ENCODE measurements around the gene NUP153.

Gene NUP153

DNA sequence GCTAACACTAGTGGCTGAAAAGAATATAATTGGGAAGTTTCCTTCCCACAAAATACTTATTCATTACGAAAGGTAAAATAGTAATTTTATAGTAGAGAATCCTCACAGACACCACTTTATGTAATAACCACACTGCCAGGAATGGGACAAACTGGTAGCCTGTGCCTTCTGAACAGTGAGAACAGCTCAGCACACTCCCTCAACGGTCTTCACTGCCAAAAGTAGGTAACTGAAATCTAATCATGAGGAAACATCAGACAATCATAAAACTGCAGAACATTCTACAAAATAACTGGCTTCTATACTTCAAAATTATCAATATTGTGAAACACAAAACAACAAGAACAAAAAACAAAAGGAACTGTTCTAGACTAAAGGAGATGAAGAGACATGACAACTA lies 44.1 kb downstream of the NUP153 start:
- no peak for DNase-seq (ENCODE audit: low read depth)

- DNase-seq (ENCODE audit: low read depth) = peak; percentile 14
Observed at GRCh38 chr6:17656644-17657043, 50.1 kb downstream of the NUP153 start.

DNA sequence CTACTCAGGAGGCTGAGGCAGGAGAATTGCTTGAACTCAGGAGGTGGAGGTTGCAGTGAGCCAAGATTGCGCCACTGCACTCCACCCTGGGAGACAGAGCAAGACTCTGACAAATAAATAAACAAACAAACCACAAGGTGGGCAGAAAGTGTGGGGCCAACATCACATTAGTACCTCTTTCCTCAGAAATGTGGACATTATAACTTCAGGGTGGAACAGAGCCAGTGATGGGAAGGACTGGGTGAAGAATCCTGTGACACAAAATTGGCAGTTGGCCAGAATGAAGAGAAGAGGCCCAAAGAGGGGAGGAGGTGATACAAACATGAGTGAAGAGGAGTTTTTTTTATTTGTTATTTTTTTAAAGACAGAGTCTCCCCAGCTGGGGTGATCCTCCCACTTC lies 50.6 kb downstream of the NUP153 start:
- no peak for DNase-seq (ENCODE audit: low read depth)

DNA sequence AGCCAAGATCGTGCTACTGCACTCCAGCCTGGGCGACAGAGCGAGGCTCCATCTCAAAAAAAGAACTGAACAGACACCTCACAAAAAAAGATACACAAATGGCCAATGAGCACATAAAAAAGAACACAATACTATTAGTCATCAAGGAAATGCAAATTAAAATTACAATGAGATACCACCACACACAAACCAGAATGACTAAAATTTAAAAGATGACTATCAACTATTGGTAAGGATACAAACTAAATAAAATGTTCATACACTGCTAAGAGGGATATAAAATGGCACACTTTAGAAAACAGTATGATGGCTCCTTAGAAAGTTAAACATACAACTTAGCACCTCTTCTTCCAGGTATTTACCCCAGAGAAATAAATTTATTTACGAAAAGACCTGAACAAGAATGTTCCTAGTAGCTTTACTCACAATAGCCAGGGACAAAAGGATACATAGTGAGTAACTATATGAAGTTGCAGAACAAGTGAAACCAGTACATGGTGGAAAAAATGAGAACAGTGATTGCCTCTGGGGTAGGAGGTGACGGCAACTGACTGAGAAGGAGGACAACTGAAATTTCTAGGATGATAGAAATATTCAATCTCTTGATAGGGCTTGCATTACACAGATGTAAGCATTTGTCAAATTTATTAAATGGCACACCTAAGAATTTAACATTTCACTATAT lies 53.4 kb downstream of the NUP153 start:
- no peak for DNase-seq (ENCODE audit: low read depth)

DNA sequence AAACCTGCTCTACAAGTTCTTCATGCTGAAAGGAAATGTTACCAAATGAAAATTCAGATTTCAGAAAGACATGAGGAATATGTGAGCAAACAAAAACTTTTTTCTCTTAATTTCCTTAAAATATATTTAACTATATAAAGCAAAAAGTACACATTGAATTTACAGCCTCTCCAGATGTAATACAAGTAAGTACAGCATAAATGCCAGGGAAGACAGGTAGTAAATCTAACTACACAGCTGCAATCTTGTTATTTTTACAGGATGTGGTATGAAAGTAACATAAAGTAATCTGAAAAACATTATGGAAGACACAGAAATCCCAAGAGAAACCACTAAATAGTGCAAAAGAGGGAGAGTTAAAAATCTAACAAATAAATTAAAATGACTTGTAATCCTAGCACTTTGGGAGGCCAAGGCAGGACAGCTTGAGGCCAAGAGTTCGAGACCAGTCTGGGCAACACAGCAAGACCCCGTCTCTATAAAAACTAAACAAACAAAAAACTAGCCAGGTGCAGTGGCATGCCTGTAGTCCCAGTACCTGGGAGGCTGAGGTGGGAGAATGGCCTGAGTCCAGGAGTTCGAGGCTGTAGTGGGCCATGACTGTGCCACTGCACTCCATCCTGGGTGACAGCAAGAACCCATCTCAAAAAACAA lies 55.9 kb downstream of the NUP153 start:
- no peak for DNase-seq (ENCODE audit: low read depth)

DNA sequence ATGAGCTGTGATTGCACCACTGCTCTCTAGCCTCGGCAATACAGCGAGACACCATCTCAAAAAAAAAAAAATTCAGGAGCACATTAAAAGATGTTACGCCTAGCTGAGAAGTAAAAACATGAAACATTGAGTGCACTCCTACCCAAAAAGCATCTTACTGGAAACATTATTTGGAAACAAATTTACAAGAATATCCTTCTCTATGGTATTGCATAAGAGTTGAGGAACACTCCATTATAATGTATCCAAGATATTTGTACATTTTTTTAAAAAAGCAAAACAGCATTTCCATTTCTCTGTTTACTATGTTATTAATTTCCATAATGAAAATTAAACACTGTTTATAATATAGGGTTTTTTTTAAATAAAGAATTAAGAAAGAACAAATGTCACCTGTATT lies 58.0 kb downstream of the NUP153 start:
- no peak for DNase-seq (ENCODE audit: low read depth)

DNA sequence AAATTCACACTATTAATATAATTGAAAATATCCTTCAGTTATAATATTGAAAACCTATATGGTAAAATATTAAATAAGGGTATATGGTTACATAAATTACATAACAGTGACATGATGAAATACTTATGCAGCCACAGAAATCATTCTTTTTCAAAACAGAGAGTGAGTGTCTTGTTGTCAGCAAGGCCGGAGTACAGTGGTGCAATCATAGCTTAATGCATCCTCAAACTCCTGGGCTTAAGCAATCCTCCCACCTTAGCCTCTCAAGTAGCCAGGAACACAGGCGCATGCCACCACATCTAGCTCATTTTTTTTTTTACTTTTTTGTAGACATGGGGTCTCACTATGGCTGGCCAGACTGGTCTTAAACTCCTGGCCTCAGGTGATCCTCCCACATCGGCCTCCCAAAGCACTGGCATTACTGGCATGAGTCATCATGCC lies 66.2 kb downstream of the NUP153 start:
- peak; percentile 73 for DNase-seq (ENCODE audit: low read depth)

DNA sequence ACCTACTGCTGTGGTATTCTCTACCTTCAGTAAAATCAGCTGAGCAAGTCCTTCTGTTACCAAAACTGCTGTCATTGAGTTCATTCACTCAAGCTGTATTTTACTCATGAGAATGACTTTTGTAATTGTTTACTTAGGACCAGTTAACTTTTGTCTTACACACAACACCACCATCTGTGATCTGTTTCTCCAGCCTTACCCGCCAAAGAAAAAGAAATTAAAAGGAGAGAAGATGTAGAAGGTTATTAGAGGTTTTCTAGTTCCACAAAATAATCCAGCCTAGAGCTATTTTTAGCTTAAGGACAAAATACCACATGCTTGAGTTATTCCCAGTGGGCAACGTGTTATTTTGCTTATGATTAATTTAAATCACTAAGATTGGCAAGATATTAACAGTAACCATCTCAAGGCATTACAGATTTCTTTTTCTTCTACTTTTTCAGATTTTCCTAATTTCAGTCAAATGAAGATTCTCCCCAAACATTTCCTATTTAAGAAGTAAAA lies 68.5 kb downstream of the NUP153 start:
- peak; percentile 52 for DNase-seq (ENCODE audit: low read depth)

- no peak for DNase-seq (ENCODE audit: low read depth)
Observed at GRCh38 chr6:17635568-17635967, 71.2 kb downstream of the NUP153 start.

GRCh38 chr6:17633465-17634188 lies 73.1 kb downstream of the NUP153 start:
- DNase-seq (ENCODE audit: low read depth) = no peak

DNA sequence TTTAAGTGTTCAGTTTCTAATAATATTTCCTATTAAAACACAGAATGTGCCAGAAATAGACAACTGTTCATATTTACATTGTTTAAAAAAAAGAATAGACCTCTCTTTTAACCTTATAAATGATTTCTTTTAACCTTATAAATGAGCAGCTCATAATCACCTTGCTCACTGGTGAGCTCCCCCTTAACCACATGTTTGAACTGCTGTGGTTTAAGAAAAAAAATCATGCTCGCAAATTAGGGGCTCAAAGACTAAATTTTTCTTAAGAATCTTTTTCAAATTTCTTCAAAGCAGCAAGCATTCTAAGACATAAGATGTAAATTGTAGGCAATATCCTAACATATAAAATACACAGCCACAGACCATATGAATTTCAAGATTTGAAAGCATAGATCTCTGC lies 73.8 kb downstream of the NUP153 start:
- DNase-seq (ENCODE audit: low read depth) = no peak

DNA sequence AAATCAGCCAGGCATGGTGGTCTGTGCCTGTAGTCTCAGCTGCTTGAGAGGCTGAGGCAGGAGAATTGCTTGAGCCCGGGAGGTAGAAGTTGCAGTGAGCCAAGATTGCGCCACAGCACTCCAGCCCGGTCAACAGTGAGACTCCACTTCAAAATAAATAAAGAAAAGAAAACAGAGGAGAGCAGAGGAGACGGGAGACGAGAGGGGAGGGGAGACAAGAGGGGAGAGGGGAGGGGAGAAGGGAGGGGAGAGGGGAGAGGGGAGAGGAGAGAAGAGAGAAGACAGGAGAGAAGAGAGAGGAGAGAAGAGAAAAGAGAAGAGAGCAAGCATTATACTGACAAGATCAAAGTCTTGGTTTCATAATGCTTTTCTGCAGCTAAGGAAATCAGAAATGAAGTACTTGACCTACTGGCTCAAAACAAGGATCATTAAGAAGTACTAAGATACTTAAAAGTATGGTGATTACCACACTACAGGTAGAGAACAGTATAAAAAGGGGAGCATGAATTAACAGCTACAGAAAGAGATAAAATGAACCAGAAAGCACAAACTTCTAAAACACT lies 76.1 kb downstream of the NUP153 start:
- peak; percentile 29 for DNase-seq (ENCODE audit: low read depth)

GRCh38 chr6:17629824-17630510 lies 76.8 kb downstream of the NUP153 start:
- no peak for DNase-seq (ENCODE audit: low read depth)

GRCh38 chr6:17628873-17629272 lies 77.9 kb downstream of the NUP153 start:
- DNase-seq (ENCODE audit: low read depth) = no peak

DNA sequence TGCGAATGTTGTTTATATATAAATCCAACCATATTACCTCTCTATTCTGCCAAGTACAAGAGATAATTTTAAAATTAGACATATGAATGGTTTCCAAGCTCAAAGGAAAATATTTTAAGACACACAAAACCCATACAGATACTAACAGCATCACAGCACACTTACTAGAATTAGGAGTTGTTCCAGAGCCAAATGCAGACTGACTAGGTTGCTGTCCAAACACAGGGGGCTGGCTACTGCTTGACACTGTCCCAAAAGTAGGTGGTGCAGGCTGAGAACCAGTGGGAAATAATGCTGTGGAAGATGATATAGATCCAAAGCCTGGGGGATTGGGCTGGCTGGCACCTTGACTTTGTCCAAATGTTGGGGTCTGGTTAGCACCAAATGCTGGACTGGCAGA lies 82.3 kb downstream of the NUP153 start:
- no peak for DNase-seq (ENCODE audit: low read depth)

DNA sequence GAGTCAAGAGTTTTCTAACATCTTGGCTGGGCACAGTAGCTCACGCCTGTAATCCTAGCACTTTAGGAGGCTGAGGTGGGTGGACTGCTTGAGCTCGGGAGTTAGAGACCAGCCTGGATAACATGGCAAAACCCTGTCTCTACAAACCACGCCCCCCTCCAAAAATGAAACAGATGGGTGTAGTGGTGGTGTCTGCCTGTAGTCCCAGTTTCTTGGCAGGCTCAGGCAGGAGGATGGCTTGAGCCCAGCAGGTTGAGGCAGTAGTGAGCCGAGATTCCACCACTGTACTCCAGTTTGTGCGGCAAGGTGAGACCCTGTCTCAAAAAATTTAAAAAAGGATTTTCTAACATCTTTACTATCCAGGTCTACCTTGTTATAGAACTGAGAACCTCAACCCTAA lies 84.6 kb downstream of the NUP153 start:
- no peak for DNase-seq (ENCODE audit: low read depth)

DNA sequence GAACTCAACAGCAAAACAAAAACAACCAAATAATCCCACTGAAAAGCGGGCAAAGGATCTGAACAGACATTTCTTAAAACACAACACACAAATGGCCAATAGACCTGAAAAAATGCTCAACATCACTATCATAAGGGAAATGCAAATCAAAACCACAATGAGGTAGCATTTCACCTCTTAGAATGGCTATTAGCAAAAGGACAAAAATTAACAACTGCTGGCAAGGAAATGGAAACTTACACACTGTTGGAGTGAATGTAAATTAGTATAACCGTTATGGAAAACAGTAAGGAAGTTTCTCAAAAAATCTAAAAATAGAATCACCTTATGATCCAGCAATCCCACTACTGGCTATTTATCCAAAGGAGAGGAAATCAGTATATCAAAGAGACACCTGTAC lies 85.7 kb downstream of the NUP153 start:
- no peak for DNase-seq (ENCODE audit: low read depth)

GRCh38 chr6:17615794-17616193 lies 90.9 kb downstream of the NUP153 start:
- no peak for DNase-seq (ENCODE audit: low read depth)

- DNase-seq (ENCODE audit: low read depth) = no peak
Observed at GRCh38 chr6:17612048-17612447, 94.7 kb downstream of the NUP153 start.

DNA sequence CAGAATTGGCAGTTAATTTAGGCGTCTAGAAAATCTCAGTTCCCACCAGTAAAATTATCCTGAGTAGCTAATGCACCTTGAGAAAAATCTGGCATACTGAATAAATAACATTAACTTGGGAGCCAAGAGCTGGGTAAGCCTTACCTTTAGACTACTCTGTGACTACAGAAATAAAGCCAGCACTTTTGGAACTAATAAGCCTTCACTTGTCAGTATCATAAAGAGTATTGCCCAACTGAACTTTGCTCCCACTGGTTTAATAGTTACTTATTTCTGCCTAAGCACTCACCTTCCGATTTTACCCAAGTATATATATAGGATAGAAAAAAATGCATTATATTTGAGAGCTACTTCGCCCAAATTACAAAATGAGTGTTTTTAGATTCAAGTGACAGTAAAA lies 95.9 kb downstream of the NUP153 start:
- DNase-seq (ENCODE audit: low read depth) = no peak

DNA sequence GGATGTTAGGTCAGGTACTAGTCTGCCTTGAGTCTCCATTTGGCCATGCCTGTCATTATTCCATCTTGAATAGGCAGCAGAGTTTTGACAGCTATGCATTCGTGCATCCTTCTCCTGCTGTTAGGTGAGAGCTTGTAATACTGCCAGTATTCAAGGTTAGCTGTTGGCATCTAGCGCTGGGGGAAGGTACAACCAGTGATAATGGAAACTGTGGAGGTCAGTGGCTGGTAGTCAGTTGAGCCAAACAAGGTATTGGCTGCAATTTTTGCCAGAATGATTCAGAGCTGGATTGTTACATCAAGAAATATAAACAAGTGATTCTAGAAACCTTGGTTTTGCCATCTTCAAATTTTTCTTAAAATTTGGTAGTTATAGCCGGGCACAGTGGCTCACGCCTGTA lies 100.1 kb downstream of the NUP153 start:
- no peak for DNase-seq (ENCODE audit: low read depth)

DNA sequence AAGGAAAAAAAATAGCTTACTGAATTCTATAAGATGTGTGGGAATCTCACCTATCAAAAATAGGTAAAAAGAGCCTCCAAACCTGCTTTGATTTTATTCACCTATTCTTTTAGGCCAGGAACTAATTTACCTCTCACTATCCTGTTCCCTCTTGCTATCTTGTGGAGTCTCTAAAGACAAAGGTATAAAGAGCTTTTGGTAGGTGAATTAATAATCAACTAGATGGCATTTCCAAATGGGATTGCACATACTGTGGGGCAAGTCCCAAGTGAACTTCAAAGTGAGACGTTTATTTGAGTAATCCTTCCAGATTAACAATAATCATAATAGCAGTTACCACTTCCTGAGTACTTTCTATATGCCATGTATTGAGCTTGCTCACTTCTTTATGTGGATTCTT lies 103.8 kb downstream of the NUP153 start:
- DNase-seq (ENCODE audit: low read depth) = no peak
